Activated CD4-positive, alpha-beta T cell treated with anti-CD3 and anti-CD28 coated beads, Interleukin-2, amount 50 U/mL, for 16 hours (primary cell): Measurements from ENCODE around the gene ASZ1.

Experiments
- DNase-seq: peaks from one replicate; pipeline ENCODE4 v3.0.0-alpha.2; 2020

The ASZ1 gene

DNA sequence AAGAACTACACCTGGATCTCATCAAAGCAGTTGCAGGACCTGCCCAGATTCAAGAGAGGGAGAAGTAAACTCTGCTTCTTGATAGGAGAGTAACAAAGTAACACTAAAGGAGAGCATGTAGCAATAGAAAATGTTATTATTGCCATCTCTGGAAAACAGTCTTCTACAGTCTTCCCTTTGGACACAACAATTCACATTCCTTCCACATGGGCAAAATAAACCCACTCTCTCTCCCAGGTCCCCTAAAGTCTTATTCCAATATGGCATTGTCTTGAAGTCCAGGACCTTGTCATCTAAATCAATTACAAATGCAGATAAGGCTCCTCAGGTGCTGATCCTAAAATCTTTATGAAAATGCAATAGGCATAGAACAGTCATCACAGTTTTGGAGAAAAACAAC is 94.1 kb downstream of the ASZ1 start:
- DNase-seq: no peak

DNA sequence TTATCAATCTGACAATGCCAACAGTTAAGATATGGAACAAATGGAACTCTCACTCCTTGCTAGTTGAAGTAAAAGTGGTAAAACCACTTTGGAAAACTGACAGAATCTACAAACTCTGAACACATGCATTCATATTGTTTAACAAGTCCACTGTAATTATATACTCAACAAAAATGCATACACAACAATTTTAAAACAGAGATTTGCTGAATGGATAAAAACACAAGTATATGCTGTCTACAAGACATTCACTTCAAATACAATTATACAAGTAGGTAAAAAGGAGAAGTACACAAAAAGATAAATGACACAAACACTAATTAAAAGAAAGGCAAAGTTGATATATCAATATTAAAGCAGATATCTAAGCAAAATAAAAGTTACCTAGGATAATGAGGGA is 95.3 kb downstream of the ASZ1 start:
- no peak for DNase-seq

DNA sequence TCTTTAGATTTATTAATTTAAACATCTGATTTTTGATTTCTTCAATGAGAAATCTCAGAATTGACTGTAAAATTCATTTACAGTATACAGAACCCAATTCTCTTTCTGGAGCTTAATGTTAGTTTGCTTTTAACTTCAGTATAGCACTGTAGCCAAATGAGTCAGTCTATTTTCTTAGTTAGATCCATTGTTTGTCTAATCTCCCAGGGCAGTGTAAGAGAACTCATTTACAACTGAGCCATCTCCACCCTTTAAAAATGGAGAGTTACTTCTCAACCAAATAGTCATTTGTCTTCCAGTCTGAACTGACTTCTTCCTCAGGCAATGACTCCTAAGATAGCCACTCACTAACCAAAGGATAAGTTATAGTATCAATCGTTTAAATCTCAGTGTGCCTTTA is 101.5 kb downstream of the ASZ1 start:
- no peak for DNase-seq

DNA sequence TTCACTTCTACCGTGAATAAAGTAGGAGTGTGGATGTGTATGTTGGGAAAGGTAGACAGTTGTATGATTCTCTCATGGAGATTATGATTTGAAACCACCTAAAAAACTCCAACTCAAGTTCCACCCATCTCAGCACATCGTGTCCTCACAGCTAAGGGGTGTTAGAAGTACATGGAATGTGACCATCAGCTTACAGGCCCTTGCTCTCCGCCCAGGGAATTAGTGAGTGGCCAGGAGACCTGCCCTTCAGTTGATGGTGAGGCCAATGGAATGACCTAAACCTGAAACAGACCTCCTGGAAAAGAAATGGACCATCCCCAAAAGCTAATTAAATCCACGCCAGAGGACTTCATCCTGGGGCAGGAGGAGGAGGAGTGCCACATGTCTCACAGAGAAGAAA is 102.3 kb downstream of the ASZ1 start:
- DNase-seq: no peak

DNA sequence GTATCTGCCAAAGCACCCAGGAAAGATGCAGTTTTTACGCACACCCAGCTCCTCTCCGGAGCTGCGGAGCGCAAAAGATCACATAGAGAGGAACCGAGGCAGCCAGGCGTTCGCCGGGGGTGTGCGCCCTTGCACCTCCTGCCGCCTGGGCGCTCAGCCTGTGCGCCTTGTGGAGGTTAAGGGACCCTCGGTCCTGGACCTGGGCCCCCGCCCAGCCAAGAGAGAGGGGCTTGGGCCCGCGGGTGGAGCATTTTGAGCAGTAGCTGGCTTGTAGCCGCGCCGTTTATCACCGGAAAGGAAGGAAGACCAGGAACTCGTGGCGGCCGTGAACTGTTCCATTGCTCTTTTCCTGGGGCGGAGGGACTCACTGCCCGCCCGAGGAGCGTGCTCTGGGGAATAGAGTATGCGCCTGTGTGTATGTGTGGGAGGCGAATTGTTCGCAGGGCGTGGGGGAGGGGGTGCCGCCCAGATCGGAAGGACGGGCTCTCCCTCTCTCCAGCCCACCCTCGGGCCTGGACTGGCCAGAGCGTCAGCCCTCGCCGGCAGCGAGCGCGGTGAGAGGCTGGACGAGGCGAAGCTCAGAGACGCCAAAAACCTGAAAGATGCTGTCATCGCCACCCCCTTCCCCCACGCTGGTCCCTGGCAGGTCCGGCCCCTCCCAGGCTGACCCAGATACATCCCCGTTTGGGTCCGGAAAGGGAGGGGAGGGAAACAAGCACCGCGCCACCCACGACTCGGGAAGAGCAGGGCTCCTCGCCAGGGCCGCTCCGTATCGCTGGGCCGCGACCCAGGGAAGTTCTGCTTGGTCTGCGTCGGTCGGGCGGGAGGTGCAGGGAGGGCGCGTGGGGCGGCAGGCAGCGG is 103.2 kb downstream of the ASZ1 start:
- no peak for DNase-seq

DNA sequence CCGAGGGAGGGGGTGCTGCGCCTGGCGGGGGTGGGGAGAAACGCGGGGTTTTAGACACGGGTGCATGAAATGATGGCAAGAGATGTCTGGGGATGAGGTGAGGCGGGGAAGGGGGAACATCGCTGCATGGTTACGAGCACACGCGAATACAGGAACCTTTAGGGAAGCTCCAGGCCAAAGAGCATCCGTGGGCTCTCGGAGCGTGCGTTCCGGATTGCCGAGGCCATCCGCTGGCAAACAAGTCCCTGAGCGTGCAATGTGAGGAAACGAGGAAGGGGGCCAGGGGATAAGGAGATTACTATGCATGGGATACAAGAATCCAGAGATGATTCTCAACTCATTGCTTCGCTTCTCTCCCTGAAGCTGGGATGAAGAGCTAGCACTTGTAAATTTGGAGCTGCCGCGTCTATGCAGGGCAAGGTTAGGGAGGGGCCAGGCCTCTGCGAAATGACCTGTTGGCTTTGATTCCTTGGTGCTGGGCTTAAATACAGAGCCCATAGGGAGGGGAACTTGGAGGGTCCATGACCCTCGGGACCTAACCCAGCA is 103.9 kb downstream of the ASZ1 start:
- no peak for DNase-seq

DNA sequence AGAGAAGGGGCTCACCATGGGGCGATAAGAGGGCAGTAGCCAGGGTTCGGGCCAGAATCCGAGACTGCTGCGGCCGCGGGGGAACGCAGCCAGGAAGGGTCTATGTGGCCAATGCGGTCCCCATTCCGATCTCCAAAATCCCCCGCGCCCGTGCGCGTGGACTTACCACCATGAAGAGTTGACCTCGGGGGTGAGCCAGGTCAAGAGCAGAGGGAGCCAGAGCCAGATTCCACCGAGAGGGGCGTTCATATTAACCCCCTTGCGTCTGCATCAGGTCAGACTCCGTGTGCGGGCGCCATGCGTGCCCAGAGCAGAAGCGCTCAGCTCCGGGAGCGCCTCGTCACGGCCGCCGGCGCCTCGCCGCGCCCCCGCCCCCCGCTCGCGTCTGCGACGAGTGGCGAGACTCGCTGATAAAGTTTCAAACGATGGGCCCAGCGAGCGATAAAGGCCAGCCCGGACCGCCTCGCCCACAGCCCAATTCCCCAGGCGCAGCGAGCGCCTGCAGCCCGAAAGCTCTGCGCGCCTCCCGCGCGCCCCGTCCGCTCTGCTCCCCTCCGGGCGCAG is 104.5 kb downstream of the ASZ1 start, which contains the start of gene WNT2:
WNT2 (minus strand) TSS at position 318 of the 564 bp plus-strand sequence; CDS start at position 249, 69 bp downstream.
- DNase-seq: no peak

DNA sequence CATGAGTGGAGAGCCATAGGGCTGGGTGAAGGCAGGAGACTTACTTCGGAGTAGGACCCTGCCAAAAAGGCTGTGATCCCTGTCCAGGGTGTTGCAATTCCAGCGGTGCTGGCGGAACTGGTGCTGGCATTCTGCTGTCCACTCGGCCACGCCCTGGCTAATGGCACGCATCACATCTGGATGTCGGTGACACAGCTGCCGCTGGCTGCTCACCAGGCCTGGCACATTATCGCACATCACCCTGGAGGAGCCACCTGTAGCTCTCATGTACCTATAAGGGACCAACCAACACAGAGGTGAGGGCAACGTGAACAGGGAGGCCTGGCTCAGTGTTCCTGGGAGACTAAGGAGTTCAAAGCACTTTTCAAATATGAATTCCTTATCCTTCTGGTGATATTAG is 106.8 kb downstream of the ASZ1 start:
- no peak for DNase-seq

DNA sequence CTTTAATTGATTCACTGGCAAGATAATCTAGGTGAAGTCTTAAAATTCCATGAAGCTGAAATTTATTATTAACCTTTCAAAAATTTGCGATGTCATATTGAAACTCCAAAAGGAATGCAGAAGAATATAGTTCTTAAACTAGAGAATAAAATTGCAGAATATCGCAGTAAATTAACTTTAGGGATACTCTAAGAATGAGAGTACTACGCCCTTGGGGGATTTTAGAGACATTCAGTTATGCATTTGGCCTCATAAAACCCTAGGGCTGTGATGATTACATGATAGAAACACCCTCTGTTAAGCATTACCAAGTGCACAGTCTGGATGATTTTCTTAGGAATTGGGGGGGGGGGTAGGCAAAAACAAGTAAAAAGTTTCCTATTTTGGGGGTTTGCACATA is 108.1 kb downstream of the ASZ1 start:
- DNase-seq: no peak

DNA sequence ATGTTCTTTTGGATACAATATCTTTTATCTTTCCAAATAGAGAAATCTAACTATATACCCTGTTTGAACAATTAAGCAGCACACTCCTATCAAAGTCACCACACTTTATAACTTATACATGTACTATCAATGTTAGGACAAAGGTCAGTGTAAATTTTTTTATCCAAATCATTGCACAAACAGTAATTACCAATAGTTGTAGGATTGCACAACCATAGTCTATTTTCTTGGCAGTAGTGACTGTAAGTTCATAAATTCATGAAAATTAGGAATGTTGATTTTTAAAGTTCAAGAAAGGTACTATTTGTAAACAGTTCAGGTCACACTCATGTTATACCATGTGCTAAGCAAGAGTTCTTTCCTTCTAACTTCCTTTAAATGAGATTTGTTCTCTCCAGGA is 113.7 kb downstream of the ASZ1 start:
- DNase-seq: no peak
